NCI-H1436 (cell line): ENCODE results near the gene SUSD4.

Experiments
- DNase-seq: peaks from one replicate; lab custom pipeline; 2025; lab: John Stamatoyannopoulos, UW

SUSD4 gene

DNA sequence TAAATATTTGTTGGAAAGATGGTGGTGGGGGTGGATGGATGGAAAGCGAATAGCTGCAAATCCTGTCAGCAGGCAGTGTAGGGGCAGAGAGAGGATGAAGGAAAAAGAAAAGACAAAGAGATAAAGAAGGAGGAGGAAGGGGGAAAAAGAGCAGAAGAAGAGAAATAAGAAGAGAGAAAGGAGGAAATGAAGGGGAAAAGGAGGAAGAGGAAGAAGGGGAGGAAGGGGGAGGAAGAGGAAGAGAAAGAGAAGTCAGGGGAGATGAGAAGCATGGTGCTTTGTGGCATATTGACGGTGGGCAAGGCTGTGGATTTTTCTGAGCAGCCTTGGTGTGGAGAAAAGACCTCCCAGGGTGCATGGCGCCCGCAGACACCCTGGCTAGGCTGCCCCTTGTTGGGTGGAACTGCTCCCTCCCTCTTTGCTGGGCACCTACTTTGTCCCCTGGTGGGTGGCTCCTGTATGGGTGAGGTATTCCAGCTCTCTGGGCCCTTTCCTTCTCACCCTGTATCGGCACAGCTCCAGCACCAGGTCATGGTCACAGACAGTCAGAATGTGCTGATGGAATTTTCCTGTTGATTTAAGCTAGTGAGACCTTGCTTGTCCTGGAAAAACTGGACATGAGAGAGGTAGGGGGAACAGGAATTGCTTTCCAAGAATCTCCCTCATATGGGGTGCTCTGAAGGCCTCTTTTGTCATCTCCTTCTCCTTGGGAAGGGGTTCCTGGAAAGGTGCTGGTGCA lies 175.2 kb downstream of the SUSD4 start:
- no peak for DNase-seq

DNA sequence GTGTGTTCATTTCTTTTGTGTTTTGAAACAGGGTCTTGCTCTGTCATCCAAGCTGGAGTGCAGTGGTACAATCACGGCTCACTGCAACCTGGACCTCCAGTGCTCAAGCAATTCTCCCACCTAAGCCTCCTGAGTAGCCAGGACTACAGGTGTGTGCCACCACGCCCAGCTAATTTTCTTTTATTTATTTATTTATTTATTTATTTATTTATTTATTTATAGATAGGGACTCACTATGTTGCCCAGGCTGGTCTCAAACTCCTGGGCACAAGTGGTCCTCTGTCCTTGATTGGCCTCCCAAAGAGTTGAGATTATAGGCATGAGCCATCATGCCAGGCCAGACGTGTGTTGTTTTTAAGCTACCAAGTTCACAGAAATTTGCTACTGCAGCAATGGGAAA lies 177.2 kb downstream of the SUSD4 start:
- DNase-seq: no peak

DNA sequence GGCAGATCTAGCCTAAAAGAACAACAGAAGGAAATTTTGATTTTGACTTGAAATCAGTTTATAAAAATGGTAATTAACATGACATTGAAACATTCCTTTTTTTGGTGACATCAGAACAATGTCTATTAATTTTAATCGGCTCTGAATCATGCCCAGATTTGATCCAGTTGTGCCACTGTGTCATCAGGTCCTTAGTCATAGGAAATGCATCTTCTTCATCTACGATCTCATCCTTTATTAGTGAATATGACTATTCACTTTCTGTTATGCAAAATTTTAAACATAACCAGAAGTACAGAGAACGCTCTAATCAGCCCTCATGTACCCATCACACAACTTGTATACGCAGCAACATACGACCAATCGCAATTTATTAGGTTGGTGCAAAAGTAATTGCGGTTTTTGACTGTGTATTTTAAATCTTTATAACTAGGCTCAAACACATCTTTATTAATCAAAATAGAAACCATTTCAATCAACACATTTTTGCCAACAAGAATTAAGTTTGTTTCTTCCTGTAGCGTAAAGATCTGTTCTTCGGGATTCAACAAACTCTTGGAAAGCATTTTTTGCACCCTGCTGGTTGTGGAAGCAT lies 180.6 kb downstream of the SUSD4 start:
- DNase-seq: no peak

DNA sequence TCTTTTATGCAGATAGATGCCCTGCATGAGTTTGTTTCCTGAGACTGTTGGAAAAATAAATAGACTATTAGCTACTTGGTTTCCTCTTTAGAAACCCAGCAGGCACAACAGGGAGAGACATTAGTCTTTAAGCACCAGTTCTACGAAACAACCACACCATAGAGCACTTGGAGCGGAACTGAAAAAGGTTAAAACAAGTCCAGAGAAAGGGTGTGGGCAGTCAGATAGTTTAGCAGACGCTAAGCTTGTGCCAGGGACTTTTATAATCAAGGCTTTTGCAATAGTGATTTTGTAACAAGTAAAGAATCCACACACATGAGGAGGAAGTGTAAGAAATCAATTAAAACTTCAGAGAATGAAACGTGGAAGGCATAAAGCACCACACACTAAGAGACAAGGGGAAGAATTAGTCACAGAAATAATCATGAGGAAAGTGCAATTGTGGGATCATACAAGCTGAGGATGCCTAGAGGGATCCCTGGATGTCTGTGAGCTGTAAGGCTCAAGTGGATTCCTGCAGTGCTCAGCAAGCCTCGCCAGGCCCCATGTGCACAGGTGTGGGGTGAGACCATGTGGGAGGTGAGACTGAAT lies 183.2 kb downstream of the SUSD4 start:
- no peak for DNase-seq

DNA sequence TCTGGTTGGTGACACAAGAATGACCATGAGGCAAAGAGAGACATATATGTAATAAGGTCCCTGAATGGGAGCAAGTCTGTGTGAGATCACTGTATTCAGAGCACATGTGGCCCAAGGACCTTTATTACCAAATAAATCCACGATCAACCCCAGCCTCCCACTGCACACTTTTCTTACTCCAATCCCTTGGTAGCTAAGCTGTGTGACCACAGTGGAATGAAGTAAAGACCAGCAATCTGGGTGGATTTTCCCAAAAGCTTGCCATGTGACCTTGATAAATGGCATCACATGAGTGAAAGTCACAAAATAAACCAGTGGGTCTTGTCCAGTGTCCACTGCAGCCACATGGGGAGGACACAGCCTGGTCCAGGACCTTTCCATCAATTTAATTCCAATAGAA lies 184.2 kb downstream of the SUSD4 start:
- DNase-seq: no peak

DNA sequence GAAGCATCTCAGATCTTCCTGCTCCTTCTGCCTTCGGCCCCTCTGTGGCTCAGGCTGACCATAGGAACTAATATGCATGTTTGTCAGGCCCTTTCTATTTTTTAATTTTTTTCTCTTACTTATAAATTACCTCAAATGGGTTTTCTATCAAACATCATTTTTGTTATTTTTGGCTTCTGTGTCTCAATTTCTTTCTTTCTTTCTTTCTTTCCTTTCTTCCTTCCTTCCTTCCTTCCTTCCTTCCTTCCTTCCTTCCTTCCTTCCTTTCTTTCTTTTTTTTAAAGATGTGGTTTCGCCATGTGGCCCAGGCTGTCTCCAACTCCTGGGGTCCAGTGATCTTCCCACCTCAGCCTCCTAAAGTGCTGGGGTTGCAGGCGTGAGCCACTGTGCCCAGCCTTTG lies 184.7 kb downstream of the SUSD4 start:
- DNase-seq: no peak

DNA sequence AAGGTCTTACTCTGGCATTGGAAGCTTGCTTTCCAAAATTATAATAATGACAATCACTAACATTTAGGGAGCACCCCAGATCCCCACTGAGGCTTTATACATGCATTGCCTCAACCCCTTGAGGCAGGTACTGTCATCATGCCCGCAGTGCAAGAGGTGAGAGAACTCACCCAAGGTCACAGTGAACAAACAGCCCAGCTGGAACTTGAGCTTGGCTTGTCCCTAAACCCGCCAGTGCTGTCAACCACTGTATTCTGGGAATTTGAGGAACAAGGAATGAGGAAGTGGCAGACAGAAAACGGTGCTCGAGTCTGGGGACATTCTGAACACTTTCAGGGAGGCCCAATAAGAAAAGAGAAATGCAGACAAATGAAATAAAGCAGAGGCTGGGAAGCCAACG lies 186.3 kb downstream of the SUSD4 start:
- no peak for DNase-seq

DNA sequence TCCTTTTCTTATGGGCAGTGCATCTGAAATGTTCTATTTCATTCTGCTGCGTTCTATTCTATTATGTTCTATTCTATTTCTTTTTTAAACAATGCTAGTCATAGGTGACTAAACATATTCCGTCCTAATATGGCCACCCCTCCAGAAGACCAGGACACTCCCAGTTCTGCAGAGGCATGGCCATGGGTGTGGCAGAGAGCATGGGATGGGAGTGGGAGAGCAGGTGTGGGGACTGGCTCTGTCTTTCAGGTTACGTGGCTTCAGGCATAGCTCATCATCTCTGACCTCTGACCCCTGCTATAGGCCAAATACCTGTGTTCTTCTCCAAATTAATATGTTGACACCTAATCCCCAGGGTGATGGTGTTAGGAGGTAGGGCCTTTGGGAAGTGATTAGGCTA lies 187.5 kb downstream of the SUSD4 start:
- no peak for DNase-seq

DNA sequence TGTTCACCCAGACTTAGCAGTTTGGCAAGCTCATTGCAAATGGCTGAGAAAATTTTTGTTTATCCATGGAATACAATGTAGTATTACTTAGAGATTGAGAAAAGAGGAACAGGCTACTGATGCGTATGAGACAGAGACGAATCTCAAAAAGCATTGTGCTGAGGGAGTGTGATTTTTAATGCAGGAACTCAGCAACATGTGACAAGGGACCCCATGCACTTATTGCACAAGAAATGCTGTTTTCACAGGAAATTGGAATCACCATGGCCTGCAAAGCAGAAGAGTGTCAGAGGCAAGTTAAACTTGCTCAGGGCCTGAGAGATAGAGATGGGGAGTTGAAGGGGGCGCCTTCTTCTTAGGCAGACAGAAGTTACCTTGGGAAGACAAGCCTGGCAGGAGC lies 188.3 kb downstream of the SUSD4 start:
- DNase-seq: no peak

DNA sequence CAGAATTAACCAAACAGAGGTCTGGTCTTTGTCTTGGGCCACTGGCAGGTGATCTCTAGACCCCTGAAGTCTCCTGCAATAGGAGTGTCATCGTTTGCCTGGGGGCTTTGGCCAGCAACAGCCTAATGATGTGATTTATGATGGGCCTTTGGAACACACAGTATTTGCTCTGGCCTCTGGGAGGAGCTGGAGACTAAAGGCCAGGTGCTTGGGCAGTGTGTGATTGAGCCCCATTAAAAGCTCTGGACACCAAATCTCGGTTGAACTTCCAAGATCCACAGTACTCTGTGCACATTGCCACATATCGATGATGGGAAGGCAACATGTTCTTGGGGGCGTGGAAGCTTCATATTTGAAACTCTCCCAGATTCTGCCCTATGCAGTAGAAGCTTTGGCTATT lies 188.9 kb downstream of the SUSD4 start:
- DNase-seq: no peak
